Karpas-422 (cell line): ENCODE measurements around the gene STAT3. TPM values are rescaled to one million over a fixed set of nuclear protein-coding genes. Genes with fewer than 3 reads are reported as not detected.
A peak's percentile ranks its signal among the peaks of the same experiment; 100 is the strongest.
"Not testable (repeated sequence)": the region's sequence is repeated elsewhere in the genome, so short reads cannot be mapped to it uniquely, and the experiment has no call there.

Experiments used
- DNase-seq: peaks from one replicate; pipeline ENCODE4 v3.0.0-alpha.2; 2015
- H2AFZ ChIP-seq: fragments of 200-600 bp; sonication (generic); 2 replicates; pipeline ENCODE4 v1.6.1; 2014; ENCODE audit warnings: antibody characterized with exemption, low read length, mixed read lengths
- H3K27ac ChIP-seq: fragments of 200-600 bp; sonication (generic); 2 replicates; pipeline ENCODE4 v1.5.1; 2014; ENCODE audit warnings: mild to moderate bottlenecking, low read length, moderate library complexity
- H3K27me3 ChIP-seq: fragments of 200-600 bp; sonication (generic); 2 replicates; pipeline ENCODE4 v1.6.1; 2014; ENCODE audit warnings: low read length, mixed read lengths
- H3K36me3 ChIP-seq: fragments of 200-600 bp; sonication (generic); 2 replicates; pipeline ENCODE4 v1.6.1; 2014; ENCODE audit warnings: low read length, mixed read lengths; ENCODE audit not compliant: insufficient read depth
- H3K4me1 ChIP-seq: fragments of 200-600 bp; sonication (generic); 2 replicates; pipeline ENCODE4 v1.6.1; 2014; ENCODE audit warnings: mild to moderate bottlenecking, low read length, mixed read lengths
- H3K4me2 ChIP-seq: fragments of 200-600 bp; sonication (generic); 2 replicates; pipeline ENCODE4 v1.6.1; 2014; ENCODE audit warnings: low read length, low read depth, mild to moderate bottlenecking; ENCODE audit not compliant: poor library complexity, severe bottlenecking
- H3K4me3 ChIP-seq: fragments of 200-600 bp; sonication (generic); 2 replicates; pipeline ENCODE4 v1.5.1; 2014; ENCODE audit warnings: mild to moderate bottlenecking, antibody characterized with exemption, low read length, mixed read lengths
- H3K79me2 ChIP-seq: fragments of 200-600 bp; sonication (generic); 2 replicates; pipeline ENCODE4 v1.6.1; 2014; ENCODE audit warnings: mild to moderate bottlenecking, low read length, mixed read lengths
- H3K9ac ChIP-seq: fragments of 200-600 bp; sonication (generic); 2 replicates; pipeline ENCODE4 v1.6.0; 2014; ENCODE audit warnings: low read length
- H3K9me2 ChIP-seq: fragments of 200-600 bp; sonication (generic), shearing (Covaris generic); replicated peaks from 2 replicates; pipeline ENCODE4 v1.6.0; 2014; ENCODE audit warnings: mild to moderate bottlenecking, low read length, moderate library complexity; ENCODE audit not compliant: insufficient read depth
- H3K9me3 ChIP-seq: fragments of 300-700, 200-600 bp; sonication (generic); 2 replicates; pipeline ENCODE4 v1.6.1; 2014; ENCODE audit warnings: low read length, mixed read lengths
- H4K20me1 ChIP-seq: fragments of 200-600 bp; sonication (generic); 2 replicates; pipeline ENCODE4 v1.6.1; 2014; ENCODE audit warnings: mild to moderate bottlenecking, antibody characterized with exemption, low read length, low read depth; ENCODE audit not compliant: insufficient read depth
- total RNA-seq: library from RNA; depleted of rRNA; stranded (reverse); fragments of >200 nt; shearing (Covaris generic); gene quantifications from 2 replicates; pipeline ENCODE4 v1.2.3, GENCODE V29; 2014; ENCODE audit warnings: low replicate concordance

STAT3 gene
- total RNA-seq, 1 experiment from 2014 or later: 16.3 TPM

DNA sequence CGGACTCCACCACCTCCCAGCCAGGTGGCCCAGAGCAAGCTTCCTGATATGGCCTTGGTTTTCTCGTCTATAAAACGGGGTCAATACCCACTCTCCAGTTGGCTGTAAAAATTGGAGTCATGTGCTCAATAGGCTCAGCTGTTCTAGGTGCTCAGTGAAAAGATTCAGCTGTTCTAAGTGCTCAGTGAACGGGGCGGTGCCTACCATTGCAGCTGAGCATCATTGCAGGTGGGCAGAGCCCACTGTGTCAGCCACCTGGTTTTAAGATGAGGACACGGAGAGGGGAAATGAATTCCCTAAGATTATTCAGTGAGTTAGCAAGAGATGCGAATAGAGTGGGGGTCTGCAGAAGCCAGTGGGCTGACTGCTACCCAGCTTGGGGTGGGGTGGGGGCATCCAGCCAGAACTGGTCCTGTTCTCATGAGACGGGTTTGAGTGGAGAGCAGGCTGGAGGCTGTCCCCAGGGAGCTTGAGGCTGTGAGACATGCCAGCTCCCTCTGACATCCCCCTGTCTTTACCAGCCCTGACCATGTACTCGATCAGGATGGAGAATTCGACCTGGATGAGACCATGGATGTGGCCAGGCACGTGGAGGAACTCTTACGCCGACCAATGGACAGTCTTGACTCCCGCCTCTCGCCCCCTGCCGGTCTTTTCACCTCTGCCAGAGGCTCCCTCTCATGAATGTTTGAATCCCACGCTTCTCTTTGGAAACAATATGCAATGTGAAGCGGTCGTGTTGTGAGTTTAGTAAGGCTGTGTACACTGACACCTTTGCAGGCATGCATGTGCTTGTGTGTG lies 78.1 kb downstream of the STAT3 start:
- Histone ChIP-seq H3K36me3 (peaks cover 7% of the 10 kb centered on the region; the same call in 1 of the 2 replicates), H3K79me2 (no peaks in the 10 kb centered on the region), H3K27ac (peak overlapping the region; percentile 95)

DNA sequence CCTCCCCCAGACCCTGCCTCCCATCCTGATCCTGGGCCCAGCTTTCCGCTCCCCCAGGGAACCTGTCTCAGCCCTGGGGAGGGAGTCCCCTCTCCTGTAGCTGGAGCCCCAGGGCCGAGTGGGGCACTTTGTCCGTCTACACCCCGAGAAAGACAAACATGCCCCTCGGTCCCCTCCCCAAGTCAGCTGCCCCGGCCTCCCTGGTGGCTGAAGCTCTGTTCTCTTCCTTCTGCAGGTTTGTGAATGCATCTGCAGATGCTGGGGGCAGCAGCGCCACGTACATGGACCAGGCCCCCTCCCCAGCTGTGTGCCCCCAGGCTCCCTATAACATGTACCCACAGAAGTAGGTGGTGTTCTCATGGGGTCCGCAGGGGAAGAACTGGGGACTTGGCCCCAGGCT lies 79.1 kb downstream of the STAT3 start:
- no peak overlapping the region for H3K4me2 ChIP-seq
- peaks cover 7% of the 10 kb centered on the region; the same call in 1 of the 2 replicates for H3K36me3 ChIP-seq
- DNase-seq: no peak
- no peaks in the 10 kb centered on the region for H3K9me2 ChIP-seq
- no peak overlapping the region for H3K27ac ChIP-seq
- H4K20me1 ChIP-seq: no peaks in the 10 kb centered on the region
- no peaks in the 10 kb centered on the region for H3K27me3 ChIP-seq
- H3K9ac ChIP-seq: no peak overlapping the region
- H3K9me3 ChIP-seq: no peaks in the 10 kb centered on the region
- no peaks in the 10 kb centered on the region for H3K79me2 ChIP-seq
- H3K4me1 ChIP-seq: peaks cover 61% of the 10 kb centered on the region
- H3K4me3 ChIP-seq: no peak overlapping the region
- no peak overlapping the region for H2AFZ ChIP-seq

More for the DNA sequence above, 78.1 kb downstream of the STAT3 start:
- no peak overlapping the region for H2AFZ ChIP-seq
- peaks cover 71% of the 10 kb centered on the region for H3K4me1 ChIP-seq
- H3K9me3 ChIP-seq: no peaks in the 10 kb centered on the region
- H3K9me2 ChIP-seq: no peaks in the 10 kb centered on the region
- H4K20me1 ChIP-seq: no peaks in the 10 kb centered on the region
- H3K27me3 ChIP-seq: no peaks in the 10 kb centered on the region
- peak overlapping the region; percentile 76 for H3K9ac ChIP-seq
- no peak overlapping the region; the same call in 1 of the 2 replicates for H3K4me3 ChIP-seq
- DNase-seq: no peak
- peak overlapping the region; percentile 75 for H3K4me2 ChIP-seq

DNA sequence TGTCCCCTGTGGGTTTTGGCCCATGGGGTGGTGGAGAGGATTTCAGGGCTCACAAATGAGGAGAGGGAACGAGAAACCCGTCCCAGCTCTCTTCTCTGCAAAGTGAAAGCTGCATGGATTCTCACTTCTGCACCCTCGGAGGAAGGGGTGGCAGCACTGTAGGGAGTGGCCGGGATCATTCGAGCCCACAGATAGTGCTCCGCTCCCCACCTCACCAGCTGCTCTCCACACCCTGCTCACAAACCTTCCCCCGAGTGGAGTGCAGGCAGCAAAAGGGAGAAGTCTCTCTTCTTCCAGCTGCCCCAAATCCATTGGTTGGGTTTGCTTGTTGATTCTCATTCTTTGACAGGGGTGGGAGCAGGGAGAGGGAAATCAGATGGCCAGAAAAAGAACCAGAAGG lies 79.8 kb downstream of the STAT3 start:
- H3K4me3 ChIP-seq: no peak overlapping the region
- H3K9me2 ChIP-seq: no peaks in the 10 kb centered on the region
- H3K9me3 ChIP-seq: no peaks in the 10 kb centered on the region
- DNase-seq: no peak
- no peak overlapping the region for H3K27ac ChIP-seq
- no peaks in the 10 kb centered on the region for H3K27me3 ChIP-seq
- peaks cover 5% of the 10 kb centered on the region; the same call in 1 of the 2 replicates for H3K36me3 ChIP-seq
- H3K4me2 ChIP-seq: no peak overlapping the region
- peaks cover 54% of the 10 kb centered on the region for H3K4me1 ChIP-seq
- H4K20me1 ChIP-seq: no peaks in the 10 kb centered on the region
- H2AFZ ChIP-seq: no peak overlapping the region
- no peaks in the 10 kb centered on the region for H3K79me2 ChIP-seq
- no peak overlapping the region for H3K9ac ChIP-seq

DNA sequence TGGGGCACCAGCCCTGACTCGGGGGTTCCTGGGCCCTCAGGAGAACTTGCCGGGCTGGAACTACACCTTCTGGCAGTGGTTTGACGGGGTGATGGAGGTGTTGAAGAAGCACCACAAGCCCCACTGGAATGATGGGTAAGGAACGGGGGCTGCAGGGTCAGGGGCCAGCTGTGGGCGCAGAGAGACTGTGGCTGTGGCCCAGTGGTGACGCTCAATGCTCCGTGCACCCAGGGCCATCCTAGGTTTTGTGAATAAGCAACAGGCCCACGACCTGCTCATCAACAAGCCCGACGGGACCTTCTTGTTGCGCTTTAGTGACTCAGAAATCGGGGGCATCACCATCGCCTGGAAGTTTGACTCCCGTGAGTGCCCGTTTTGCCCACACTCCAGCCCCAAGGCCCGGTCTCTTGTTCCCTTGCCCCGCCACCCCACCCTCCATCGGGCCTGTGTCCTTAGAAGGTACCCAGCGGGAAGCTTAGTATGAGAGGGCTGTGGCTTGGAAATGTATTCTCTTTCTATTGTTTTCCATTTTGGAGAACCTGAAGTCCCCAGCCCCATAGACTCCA lies 80.8 kb downstream of the STAT3 start:
- Histone ChIP-seq H3K36me3 (0 out of 2 replicates have a peak, but pooled peaks cover 4% of the 10 kb centered on the region), H3K79me2 (no peaks in the 10 kb centered on the region), H3K9me2 (no peaks in the 10 kb centered on the region), H4K20me1 (no peaks in the 10 kb centered on the region), H3K27me3 (no peaks in the 10 kb centered on the region), H3K4me3 (no peak overlapping the region), H3K4me1 (peaks cover 44% of the 10 kb centered on the region), H2AFZ (no peak overlapping the region), H3K9ac (no peak overlapping the region), H3K27ac (no peak overlapping the region), H3K9me3 (no peaks in the 10 kb centered on the region), H3K4me2 (no peak overlapping the region)
- no peak for DNase-seq

DNA sequence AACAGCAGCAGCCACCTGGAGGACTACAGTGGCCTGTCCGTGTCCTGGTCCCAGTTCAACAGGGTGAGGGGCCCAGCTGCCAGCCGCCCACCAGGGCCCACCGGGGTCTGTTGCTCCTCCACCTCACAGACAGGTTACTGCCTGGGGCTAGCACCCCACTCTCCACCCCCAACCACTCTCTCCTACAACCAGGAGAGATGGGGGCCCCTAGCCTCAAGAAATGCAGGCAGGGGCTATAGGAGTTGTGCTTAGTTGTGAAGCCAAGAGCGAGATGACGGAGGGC lies 81.9 kb downstream of the STAT3 start:
- H3K4me1 ChIP-seq: peaks cover 33% of the 10 kb centered on the region
- no peak overlapping the region for H3K9ac ChIP-seq
- H3K27me3 ChIP-seq: no peaks in the 10 kb centered on the region
- H2AFZ ChIP-seq: no peak overlapping the region
- no peak for DNase-seq
- H3K4me3 ChIP-seq: no peak overlapping the region
- H3K79me2 ChIP-seq: no peaks in the 10 kb centered on the region
- no peaks in the 10 kb centered on the region for H4K20me1 ChIP-seq
- H3K27ac ChIP-seq: no peak overlapping the region
- no peak overlapping the region for H3K4me2 ChIP-seq
- no peaks in the 10 kb centered on the region for H3K9me2 ChIP-seq
- H3K36me3 ChIP-seq: 0 out of 2 replicates have a peak, but pooled peaks cover 12% of the 10 kb centered on the region
- H3K9me3 ChIP-seq: no peaks in the 10 kb centered on the region

DNA sequence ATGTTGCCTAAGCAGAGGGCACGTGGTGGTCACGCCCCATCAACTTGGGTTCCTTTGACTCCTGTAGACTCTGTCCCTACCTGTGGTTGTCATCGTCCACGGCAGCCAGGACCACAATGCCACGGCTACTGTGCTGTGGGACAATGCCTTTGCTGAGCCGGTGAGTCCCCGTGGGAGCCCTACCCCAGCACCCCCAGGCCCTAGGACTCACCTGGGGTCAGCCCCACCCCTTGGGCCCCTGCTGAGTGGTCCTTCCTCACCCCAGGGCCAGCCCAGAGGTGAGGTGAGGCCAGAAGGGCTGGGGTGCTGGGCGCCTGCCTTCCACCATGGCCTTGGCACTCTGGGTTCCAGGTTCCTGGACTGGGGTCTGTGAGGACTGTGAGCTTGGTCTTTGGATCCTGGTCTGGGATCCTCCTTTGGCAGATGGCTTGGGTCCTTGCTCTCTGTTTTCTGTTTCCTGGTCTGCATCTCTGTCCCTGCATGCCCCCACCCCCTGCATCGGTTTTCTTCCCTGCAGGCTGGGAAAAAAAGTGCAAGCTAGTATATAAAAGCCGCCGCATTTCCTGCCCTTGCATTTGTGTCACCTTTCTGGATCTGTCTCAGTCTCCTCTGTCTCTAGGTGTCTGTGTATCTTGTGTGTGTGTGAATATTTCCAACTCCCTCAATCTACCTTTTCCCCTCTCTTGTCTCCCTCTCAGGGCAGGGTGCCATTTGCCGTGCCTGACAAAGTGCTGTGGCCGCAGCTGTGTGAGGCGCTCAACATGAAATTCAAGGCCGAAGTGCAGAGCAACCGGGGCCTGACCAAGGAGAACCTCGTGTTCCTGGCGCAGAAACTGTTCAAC lies 82.5 kb downstream of the STAT3 start:
- Histone ChIP-seq H3K9me3 (no peaks in the 10 kb centered on the region), H3K4me2 (no peak overlapping the region), H3K27me3 (no peaks in the 10 kb centered on the region), H3K9me2 (no peaks in the 10 kb centered on the region), H3K4me1 (peaks cover 27% of the 10 kb centered on the region), H3K79me2 (no peaks in the 10 kb centered on the region), H2AFZ (no peak overlapping the region), H3K9ac (no peak overlapping the region), H3K36me3 (0 out of 2 replicates have a peak, but pooled peaks cover 12% of the 10 kb centered on the region), H4K20me1 (no peaks in the 10 kb centered on the region), H3K4me3 (no peak overlapping the region), H3K27ac (no peak overlapping the region)
- DNase-seq: no peak

DNA sequence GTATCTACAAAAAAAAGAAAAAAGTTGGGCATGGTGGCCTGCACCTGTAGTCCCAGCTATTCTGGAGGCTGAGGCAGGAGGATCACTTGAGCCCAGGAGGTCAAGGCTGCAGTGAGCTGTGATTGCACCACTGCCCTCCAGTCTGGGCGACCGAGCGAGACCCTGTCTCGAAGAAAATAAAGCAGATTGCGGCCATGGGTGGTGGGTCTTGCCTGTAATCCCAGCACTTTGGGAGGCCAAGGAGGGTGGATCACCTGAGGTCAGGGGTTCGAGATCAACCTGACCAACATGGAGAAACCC lies 83.3 kb downstream of the STAT3 start:
- DNase-seq, H3K4me2 ChIP-seq, H3K27me3 ChIP-seq: not testable (repeated sequence)

More for the DNA sequence above, 83.3 kb downstream of the STAT3 start:
- H3K36me3 ChIP-seq: 0 out of 2 replicates have a peak, but pooled peaks cover 12% of the 10 kb centered on the region
- H4K20me1 ChIP-seq, H3K27ac ChIP-seq, H3K9ac ChIP-seq, H3K9me3 ChIP-seq, H3K79me2 ChIP-seq, H3K9me2 ChIP-seq, H2AFZ ChIP-seq, H3K4me3 ChIP-seq: not testable (repeated sequence)
- peaks cover 19% of the 10 kb centered on the region for H3K4me1 ChIP-seq
